SK-N-SH (cell line): ENCODE data around the gene XRN2. TPM values are rescaled to one million over a fixed set of nuclear protein-coding genes. Genes with fewer than 3 reads are reported as not detected.
A peak's percentile ranks its signal among the peaks of the same experiment; 100 is the strongest.

Experiments
- CTCF ChIA-PET: fragments of 300-600, 350-600 bp; formaldehyde crosslinking; extraction: SDS; loops from one replicate; lab custom pipeline; 2021; lab: Yijun Ruan, JAX
- POLR2A ChIA-PET: fragments of 350-600 bp; sonication (Branson Sonifier 250); formaldehyde crosslinking; extraction: SDS; loops from one replicate; lab custom pipeline; 2020; ENCODE audit warnings: antibody characterized with exemption, inconsistent platforms; lab: Yijun Ruan, JAX
- DNase-seq: peaks from one replicate; pipeline ENCODE4 v3.0.0; 2012
- H2AFZ ChIP-seq: fragments of 200-600 bp; sonication (generic); 2 replicates; pipeline ENCODE4 v1.8.1; 2016; ENCODE audit warnings: antibody characterized with exemption, mild to moderate bottlenecking, low read depth
- H3F3A ChIP-seq: fragments of 200-600 bp; sonication (generic); replicated peaks from 2 replicates; pipeline ENCODE3; 2016; ENCODE audit warnings: antibody characterized with exemption, mild to moderate bottlenecking; ENCODE audit not compliant: insufficient read depth
- H3K27ac ChIP-seq, 2 experiments: fragments of 200-500 bp in 1 of 2; fragments of 200-600 bp in 1 of 2; sonication (Bioruptor generic) in 1 of 2; sonication (generic), shearing (Covaris generic) in 1 of 2; 2 replicates each; pipeline versions ENCODE4 v1.5.1 to v1.6.1; 2014 to 2016; ENCODE audit warnings: low read depth in 2 of 2, inconsistent platforms in 1 of 2, low read length in 1 of 2, mild to moderate bottlenecking in 1 of 2, mixed read lengths in 1 of 2
- H3K27me3 ChIP-seq: fragments of 200-600 bp; sonication (generic), shearing (Covaris generic); 2 replicates; pipeline ENCODE4 v1.6.1; 2016; ENCODE audit warnings: mixed run types; ENCODE audit not compliant: insufficient read depth
- H3K36me3 ChIP-seq, 2 experiments: fragments of 200-500 bp in 1 of 2; fragments of 200-600 bp in 1 of 2; sonication (Bioruptor generic) in 1 of 2; sonication (generic) in 1 of 2; replicated peaks in 1 of 2; 2 replicates each; pipeline versions ENCODE3 to v1.5.1; 2014 to 2016; ENCODE audit warnings: low read length in 1 of 2, mild to moderate bottlenecking in 1 of 2; ENCODE audit not compliant: insufficient read depth in 2 of 2, control insufficient read depth in 1 of 2
- H3K4me1 ChIP-seq, 2 experiments: fragments of 200-500 bp in 1 of 2; fragments of 200-600 bp in 1 of 2; sonication (Bioruptor generic) in 1 of 2; sonication (generic), shearing (Covaris generic) in 1 of 2; 2 replicates each; pipeline versions ENCODE4 v1.5.1 to v1.6.1; 2014 to 2016; ENCODE audit warnings: low read depth in 1 of 2, low read length in 1 of 2, mixed run types in 1 of 2; ENCODE audit not compliant: insufficient read depth in 2 of 2, control insufficient read depth in 1 of 2
- H3K4me2 ChIP-seq: fragments of 200-600 bp; sonication (generic), shearing (Covaris generic); 2 replicates; pipeline ENCODE4 v1.6.1; 2017; ENCODE audit warnings: mixed run types
- H3K4me3 ChIP-seq, 2 experiments: fragments of 200-500 bp in 1 of 2; fragments of 200-600 bp in 1 of 2; sonication (Bioruptor generic) in 1 of 2; sonication (generic), shearing (Covaris generic) in 1 of 2; 2 replicates each; pipeline versions ENCODE4 v1.5.1 to v1.8.1; 2014 to 2016; ENCODE audit warnings: low read depth in 2 of 2, inconsistent platforms in 1 of 2, low read length in 1 of 2, mild to moderate bottlenecking in 1 of 2, mixed read lengths in 1 of 2, moderate library complexity in 1 of 2
- H3K79me2 ChIP-seq: fragments of 200-600 bp; sonication (generic); 2 replicates; pipeline ENCODE4 v1.8.1; 2017; ENCODE audit warnings: mild to moderate bottlenecking; ENCODE audit not compliant: insufficient read depth
- H3K9ac ChIP-seq: fragments of 200-600 bp; sonication (generic); 2 replicates; pipeline ENCODE4 v1.6.1; 2017; ENCODE audit warnings: mixed run types
- H3K9me2 ChIP-seq: fragments of 200-600 bp; sonication (generic); 2 replicates; pipeline ENCODE4 v1.6.1; 2017; ENCODE audit warnings: mixed run types
- H3K9me3 ChIP-seq: fragments of 200-600 bp; sonication (generic); 2 replicates; pipeline ENCODE4 v1.6.1; 2017; ENCODE audit warnings: mixed run types, mild to moderate bottlenecking, moderate library complexity
- H4K20me1 ChIP-seq: fragments of 200-600 bp; sonication (generic); 2 replicates; pipeline ENCODE4 v1.6.1; 2017; ENCODE audit warnings: mild to moderate bottlenecking, mixed run types; ENCODE audit not compliant: insufficient read depth
- ELF1 ChIP-seq: IDR thresholded peaks from 2 replicates; pipeline ENCODE4 v1.4.0; 2012
- FOSL2 ChIP-seq: IDR thresholded peaks from 2 replicates; pipeline ENCODE4 v1.4.0; 2012; ENCODE audit warnings: low read depth, mild to moderate bottlenecking, moderate library complexity, borderline replicate concordance
- FOXM1 ChIP-seq: IDR thresholded peaks from 2 replicates; pipeline ENCODE4 v1.4.0; 2012; ENCODE audit warnings: low read depth, mild to moderate bottlenecking
- GATA2 ChIP-seq: sonication (generic); formaldehyde crosslinking; IDR thresholded peaks from 2 replicates; pipeline ENCODE4 v1.5.0; 2020; ENCODE audit warnings: mild to moderate bottlenecking, missing genetic modification reagents
- JUND ChIP-seq: IDR thresholded peaks from 2 replicates; pipeline ENCODE4 v1.4.0; 2012
- MXI1 ChIP-seq: IDR thresholded peaks from 2 replicates; pipeline ENCODE4 v1.6.1; 2012; ENCODE audit warnings: mild to moderate bottlenecking, low read depth, low read length, improper control_type of control experiment
- POLR2AphosphoS5 ChIP-seq: IDR thresholded peaks from 2 replicates; pipeline ENCODE4 v1.6.1; 2012; ENCODE audit warnings: low read depth, low read length
- REST ChIP-seq: IDR thresholded peaks from 2 replicates; pipeline ENCODE4 v1.6.1; 2012; ENCODE audit warnings: mild to moderate bottlenecking, low read depth, low read length, moderate library complexity
- SIN3A ChIP-seq: IDR thresholded peaks from 2 replicates; pipeline ENCODE4 v1.6.1; 2012; ENCODE audit warnings: low read depth, mild to moderate bottlenecking, low read length, moderate library complexity, borderline replicate concordance
- TCF12 ChIP-seq: IDR thresholded peaks from 2 replicates; pipeline ENCODE4 v1.4.0; 2012
- USF1 ChIP-seq: IDR thresholded peaks from 2 replicates; pipeline ENCODE4 v1.4.0; 2012; ENCODE audit warnings: low read depth, borderline replicate concordance
- WGBS: methylation state at CpG from one replicate; pipeline ENCODE4 v1.1.6; 2017; ENCODE audit warnings: low lambda C conversion rate; 5-methylcytosine and 5-hydroxymethylcytosine counted together
- polyA plus RNA-seq, 3 experiments: library from polyadenylated mRNA; depleted of rRNA; stranded (reverse); fragments of >200 nt; gene quantifications; 2 replicates each; pipeline ENCODE4 v1.2.3, GENCODE V29; 2012
- TF ChIP-seq, protein P1 (sequence below): fragments of 150-350 bp; IDR thresholded peaks from 2 replicates; pipeline ENCODE4 v1.6.1; 2017; ENCODE audit warnings: antibody characterized with exemption, low read length, low read depth, borderline replicate concordance
- TF ChIP-seq, protein P2 (sequence below): fragments of 200-600 bp; sonication (generic); IDR thresholded peaks from 2 replicates; pipeline ENCODE4 v1.6.1; 2017; ENCODE audit warnings: antibody characterized with exemption, mild to moderate bottlenecking, moderate library complexity

XRN2 gene
- polyA plus RNA-seq, 1 of the 3 experiments (the other 2 are of a cell fraction), result 44.5 TPM

GRCh38 chr20:21344961-21345360 lies 41.8 kb downstream of the XRN2 start:
- POLR2A ChIA-PET, result no interaction called here
- peaks cover 3% of the 10 kb centered on the region for H3F3A ChIP-seq
- no peak overlapping the region for H3K9ac ChIP-seq
- H3K27me3 ChIP-seq, result no peaks in the 10 kb centered on the region
- no peak overlapping the region for H3K4me3 ChIP-seq
- no peaks in the 10 kb centered on the region for H3K9me3 ChIP-seq
- DNase-seq, result no peak
- CTCF ChIA-PET, result interaction anchor here (1.2 to 2.9 kb wide), 2 partner anchors 8 to 109 kb away, joined by 3 to 11 read pairs; no protein-coding TSS in a partner anchor
- TF ChIP-seq FOXM1, result no peak
- TF ChIP-seq REST, result no peak
- TF ChIP-seq, protein P1, sequence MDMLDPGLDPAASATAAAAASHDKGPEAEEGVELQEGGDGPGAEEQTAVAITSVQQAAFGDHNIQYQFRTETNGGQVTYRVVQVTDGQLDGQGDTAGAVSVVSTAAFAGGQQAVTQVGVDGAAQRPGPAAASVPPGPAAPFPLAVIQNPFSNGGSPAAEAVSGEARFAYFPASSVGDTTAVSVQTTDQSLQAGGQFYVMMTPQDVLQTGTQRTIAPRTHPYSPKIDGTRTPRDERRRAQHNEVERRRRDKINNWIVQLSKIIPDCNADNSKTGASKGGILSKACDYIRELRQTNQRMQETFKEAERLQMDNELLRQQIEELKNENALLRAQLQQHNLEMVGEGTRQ, result no peak
- no peak for TF ChIP-seq SIN3A
- TF ChIP-seq USF1, result no peak
- no peak for TF ChIP-seq FOSL2
- TF ChIP-seq ELF1, result no peak
- TF ChIP-seq GATA2 (CRISPR knock-in tag), result no peak
- TF ChIP-seq, all 33 proteins: peak for 0
- WGBS, result 90% methylated on average over 1 of the region's 1 CpG
- Histone ChIP-seq H4K20me1 (no peaks in the 10 kb centered on the region), H3K36me3 (peaks cover 73 to 86% of the 10 kb centered on the region in 2 experiments), H3K9me2 (no peaks in the 10 kb centered on the region), H3K79me2 (no peaks in the 10 kb centered on the region), H3K27ac (no peak overlapping the region), H3K4me1 (peaks cover 3 to 5% of the 10 kb centered on the region in 2 experiments; a peak in 2 of 4 replicates), H2AFZ (no peak overlapping the region), H3K4me2 (no peak overlapping the region)

DNA sequence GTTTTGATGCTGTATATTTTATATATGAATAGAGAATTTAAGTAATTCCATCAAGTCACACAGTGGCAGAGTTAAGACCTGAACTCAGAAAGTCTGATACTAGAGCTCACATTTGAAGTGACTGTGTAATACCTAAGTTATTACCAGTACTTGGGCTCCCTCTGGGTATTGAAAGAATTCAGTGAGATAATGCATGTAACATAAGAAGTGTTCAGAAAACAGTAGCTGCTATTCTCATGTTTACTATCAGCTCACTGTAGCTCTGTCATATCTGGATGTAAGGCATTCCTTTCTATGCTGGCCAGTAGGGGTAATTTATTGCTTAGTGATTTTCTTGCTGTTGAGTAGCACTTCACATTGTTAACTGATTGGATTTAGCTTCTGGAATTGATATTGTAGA lies 49.6 kb downstream of the XRN2 start:
- TF ChIP-seq MXI1 (no peak), TCF12 (no peak), POLR2AphosphoS5 (no peak), JUND (no peak), FOSL2 (no peak), GATA2 (CRISPR knock-in tag) (no peak)
- TF ChIP-seq, protein P2, sequence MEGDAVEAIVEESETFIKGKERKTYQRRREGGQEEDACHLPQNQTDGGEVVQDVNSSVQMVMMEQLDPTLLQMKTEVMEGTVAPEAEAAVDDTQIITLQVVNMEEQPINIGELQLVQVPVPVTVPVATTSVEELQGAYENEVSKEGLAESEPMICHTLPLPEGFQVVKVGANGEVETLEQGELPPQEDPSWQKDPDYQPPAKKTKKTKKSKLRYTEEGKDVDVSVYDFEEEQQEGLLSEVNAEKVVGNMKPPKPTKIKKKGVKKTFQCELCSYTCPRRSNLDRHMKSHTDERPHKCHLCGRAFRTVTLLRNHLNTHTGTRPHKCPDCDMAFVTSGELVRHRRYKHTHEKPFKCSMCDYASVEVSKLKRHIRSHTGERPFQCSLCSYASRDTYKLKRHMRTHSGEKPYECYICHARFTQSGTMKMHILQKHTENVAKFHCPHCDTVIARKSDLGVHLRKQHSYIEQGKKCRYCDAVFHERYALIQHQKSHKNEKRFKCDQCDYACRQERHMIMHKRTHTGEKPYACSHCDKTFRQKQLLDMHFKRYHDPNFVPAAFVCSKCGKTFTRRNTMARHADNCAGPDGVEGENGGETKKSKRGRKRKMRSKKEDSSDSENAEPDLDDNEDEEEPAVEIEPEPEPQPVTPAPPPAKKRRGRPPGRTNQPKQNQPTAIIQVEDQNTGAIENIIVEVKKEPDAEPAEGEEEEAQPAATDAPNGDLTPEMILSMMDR, result peak; percentile 15; the same call in 1 of the 2 replicates
- TF ChIP-seq, all 33 proteins: peak for 1
- H3K27ac ChIP-seq, result no peak overlapping the region
- H3K9me2 ChIP-seq, result no peaks in the 10 kb centered on the region
- no peak overlapping the region for H2AFZ ChIP-seq
- POLR2A ChIA-PET, result interaction anchor here (1.0 kb wide), 1 partner anchor 50 kb away, joined by 3 read pairs; the partner anchor contains the start of gene XRN2
- no peaks in the 10 kb centered on the region; the same call in 1 of the 2 replicates for H3K79me2 ChIP-seq
- H3F3A ChIP-seq, result peaks cover 11% of the 10 kb centered on the region
- no peaks in the 10 kb centered on the region for H3K9me3 ChIP-seq
- H3K4me3 ChIP-seq, result no peak overlapping the region
- CTCF ChIA-PET, result interaction anchor here (0.7 to 1.4 kb wide), 4 partner anchors 8 to 247 kb away, joined by 3 to 4 read pairs (median 4); partner anchors contain the start of gene LINC00237
- peaks cover 58 to 77% of the 10 kb centered on the region in 2 experiments for H3K36me3 ChIP-seq
- no peak for DNase-seq
- 0 out of 2 replicates have a peak, but pooled peaks cover 7% of the 10 kb centered on the region for H4K20me1 ChIP-seq
- no peaks in the 10 kb centered on the region for H3K4me1 ChIP-seq
- H3K9ac ChIP-seq, result no peak overlapping the region
- no peaks in the 10 kb centered on the region for H3K27me3 ChIP-seq
- H3K4me2 ChIP-seq, result no peak overlapping the region
